IMR-90 (cell line): Measurements from ENCODE around the gene NIPA2. TPM values are rescaled to one million over a fixed set of nuclear protein-coding genes. Genes with fewer than 3 reads are reported as not detected.

Experiments
- ATAC-seq: fragments of 200-7000 bp; cut with Tn5 transposase; 2 replicates; pipeline ENCODE4 v1.9.1; 2020; ENCODE audit warnings: low read depth, mild to moderate bottlenecking, moderate library complexity
- BruUV-seq: library from RNA; stranded (reverse); fragments of 400-500 nt; replicated peaks from 2 replicates; lab custom pipeline; 2021; lab: Mats Ljungman, UMichigan
- CTCF ChIA-PET: fragments of 300-600 bp; formaldehyde crosslinking; extraction: SDS; loops from one replicate; lab custom pipeline; 2021; ENCODE audit warnings: antibody characterized with exemption; lab: Yijun Ruan, JAX
- POLR2A ChIA-PET: fragments of 300-600 bp; sonication (Branson Sonifier 250); formaldehyde crosslinking; loops from one replicate; lab custom pipeline; 2022; ENCODE audit warnings: antibody characterized with exemption; ENCODE audit not compliant: unreplicated experiment; lab: Charles Lee
- DNase-seq: peaks from one replicate; pipeline ENCODE4 v3.0.0; 2013
- H2AFZ ChIP-seq: replicated peaks from 2 replicates; pipeline ENCODE3; 2013; ENCODE audit warnings: low read length, mild to moderate bottlenecking; ENCODE audit not compliant: poor library complexity
- H2AK5ac ChIP-seq: 2 replicates; pipeline ENCODE4 v1.6.1; 2013; ENCODE audit warnings: low read depth, low read length, inconsistent platforms
- H2AK9ac ChIP-seq: replicated peaks from 2 replicates; pipeline ENCODE3; 2013; ENCODE audit warnings: mild to moderate bottlenecking, low read depth, low read length, moderate library complexity; ENCODE audit not compliant: poor library complexity
- H2BK120ac ChIP-seq: 2 replicates; pipeline ENCODE4 v1.6.1; 2013; ENCODE audit warnings: low read depth, low read length, inconsistent platforms
- H2BK15ac ChIP-seq: 3 replicates; pipeline ENCODE4 v1.6.1; 2013; ENCODE audit warnings: low read depth, low read length, inconsistent platforms
- H2BK20ac ChIP-seq: 2 replicates; pipeline ENCODE4 v1.6.1; 2013; ENCODE audit warnings: low read depth, mild to moderate bottlenecking, inconsistent platforms, low read length, moderate library complexity
- H2BK5ac ChIP-seq: 2 replicates; pipeline ENCODE4 v1.6.1; 2013; ENCODE audit warnings: mild to moderate bottlenecking, low read depth, low read length, inconsistent platforms; ENCODE audit not compliant: poor library complexity, severe bottlenecking
- H3K14ac ChIP-seq: replicated peaks from 2 replicates; pipeline ENCODE4 v1.6.1; 2013; ENCODE audit warnings: low read depth, low read length, inconsistent platforms
- H3K18ac ChIP-seq: 2 replicates; pipeline ENCODE4 v1.6.1; 2013; ENCODE audit warnings: low read depth, low read length, control low read depth
- H3K23ac ChIP-seq: 2 replicates; pipeline ENCODE4 v1.6.1; 2013; ENCODE audit warnings: low read depth, low read length, inconsistent platforms
- H3K27ac ChIP-seq: 2 replicates; pipeline ENCODE4 v1.5.1; 2013; ENCODE audit warnings: mild to moderate bottlenecking, control low read depth, low read length; ENCODE audit not compliant: insufficient read depth
- H3K27me3 ChIP-seq: 2 replicates; pipeline ENCODE4 v1.6.1; 2013; ENCODE audit warnings: low read length; ENCODE audit not compliant: control insufficient read depth, insufficient read depth
- H3K36me3 ChIP-seq: 2 replicates; pipeline ENCODE4 v1.6.1; 2013; ENCODE audit warnings: low read length, mixed read lengths; ENCODE audit not compliant: control insufficient read depth, insufficient read depth
- H3K4ac ChIP-seq: 2 replicates; pipeline ENCODE4 v1.6.1; 2013; ENCODE audit warnings: low read depth, low read length, inconsistent platforms
- H3K4me1 ChIP-seq: 2 replicates; pipeline ENCODE4 v1.6.1; 2013; ENCODE audit warnings: low read length, mixed read lengths; ENCODE audit not compliant: control insufficient read depth, insufficient read depth
- H3K4me2 ChIP-seq: 2 replicates; pipeline ENCODE4 v1.6.1; 2013; ENCODE audit warnings: low read depth, mild to moderate bottlenecking, control low read depth, low read length, moderate library complexity
- H3K4me3 ChIP-seq: 2 replicates; pipeline ENCODE4 v1.5.1; 2013; ENCODE audit warnings: low read depth, mild to moderate bottlenecking, control low read depth, low read length, moderate library complexity; ENCODE audit not compliant: insufficient read depth
- H3K56ac ChIP-seq: 2 replicates; pipeline ENCODE4 v1.6.1; 2013; ENCODE audit warnings: low read length, inconsistent platforms; ENCODE audit not compliant: insufficient read depth; ENCODE audit errors: extremely low read depth
- H3K79me1 ChIP-seq, 2 experiments: 2 replicates each; pipeline ENCODE4 v1.6.1; 2013; ENCODE audit warnings: low read length in 2 of 2, inconsistent platforms in 1 of 2, low read depth in 1 of 2
- H3K9ac ChIP-seq: 2 replicates; pipeline ENCODE4 v1.6.1; 2013; ENCODE audit warnings: low read depth, low read length, control low read depth
- H3K9me1 ChIP-seq: 2 replicates; pipeline ENCODE4 v1.6.1; 2013; ENCODE audit warnings: low read length, inconsistent platforms; ENCODE audit not compliant: insufficient read depth
- H3K9me3 ChIP-seq: 2 replicates; pipeline ENCODE4 v1.6.1; 2013; ENCODE audit warnings: low read length; ENCODE audit not compliant: control insufficient read depth, insufficient read depth
- H4K20me1 ChIP-seq: 2 replicates; pipeline ENCODE4 v1.6.1; 2013; ENCODE audit warnings: low read length, inconsistent platforms; ENCODE audit not compliant: insufficient read depth
- H4K5ac ChIP-seq: 2 replicates; pipeline ENCODE4 v1.6.1; 2013; ENCODE audit warnings: mild to moderate bottlenecking, low read depth, low read length, control low read depth
- H4K8ac ChIP-seq, 2 experiments: 2 replicates each; pipeline ENCODE4 v1.6.1; 2013; ENCODE audit warnings: low read depth in 2 of 2, low read length in 2 of 2, control low read depth in 1 of 2, inconsistent platforms in 1 of 2
- H4K91ac ChIP-seq: 2 replicates; pipeline ENCODE4 v1.6.1; 2013; ENCODE audit warnings: low read depth, low read length, inconsistent platforms; ENCODE audit not compliant: insufficient read depth
- BHLHE40 ChIP-seq: fragments of 150-350 bp; IDR thresholded peaks from 2 replicates; pipeline ENCODE4 v1.6.1; 2016; ENCODE audit warnings: mild to moderate bottlenecking, low read depth, low read length
- CHD1 ChIP-seq: IDR thresholded peaks from 2 replicates; pipeline ENCODE4 v1.6.1; 2012; ENCODE audit warnings: low read depth, low read length, improper control_type of control experiment
- ELK1 ChIP-seq: fragments of 150-350 bp; IDR thresholded peaks from 2 replicates; pipeline ENCODE4 v1.6.1; 2016; ENCODE audit warnings: low read depth, mild to moderate bottlenecking, low read length, moderate library complexity, borderline replicate concordance
- FOS ChIP-seq: fragments of 150-350 bp; IDR thresholded peaks from 2 replicates; pipeline ENCODE4 v1.6.1; 2016; ENCODE audit warnings: low read depth, low read length
- MAFK ChIP-seq: IDR thresholded peaks from 2 replicates; pipeline ENCODE4 v1.6.1; 2012; ENCODE audit warnings: low read depth, low read length, improper control_type of control experiment
- MAZ ChIP-seq: IDR thresholded peaks from 2 replicates; pipeline ENCODE4 v1.6.1; 2012; ENCODE audit warnings: low read depth, mild to moderate bottlenecking, low read length, improper control_type of control experiment, moderate library complexity, borderline replicate concordance
- POLR2A ChIP-seq: IDR thresholded peaks from 2 replicates; pipeline ENCODE4 v1.6.1; 2012; ENCODE audit warnings: mild to moderate bottlenecking, low read depth, low read length
- RCOR1 ChIP-seq: IDR thresholded peaks from 2 replicates; pipeline ENCODE4 v1.6.1; 2012; ENCODE audit warnings: mild to moderate bottlenecking, low read length, improper control_type of control experiment; ENCODE audit not compliant: insufficient replicate concordance
- RFX5 ChIP-seq: IDR thresholded peaks from 2 replicates; pipeline ENCODE4 v1.8.0; 2012; ENCODE audit warnings: low read depth, mild to moderate bottlenecking, low read length, moderate library complexity
- WGBS, 2 experiments: methylation state at CpG; one replicate each; pipeline versions ENCODE4 v1.1.5 to v1.1.7; 2013; ENCODE audit warnings: missing lambda C conversion rate in 2 of 2; ENCODE audit not compliant: insufficient read length in 1 of 2; ENCODE audit errors: extremely low coverage in 2 of 2; 5-methylcytosine and 5-hydroxymethylcytosine counted together
- dilution Hi-C: fragments of 300-500 bp; cut with HindIII; formaldehyde crosslinking; loops from one replicate; pipeline ENCODE4 v1.14.3; 2018; ENCODE audit warnings: low sequenced_read_pairs; ENCODE audit not compliant: unreplicated experiment
- in situ Hi-C: fragments of 300-500 bp; cut with MboI; formaldehyde crosslinking; loops from 3 replicates; pipeline ENCODE4 v1.14.3; 2019; ENCODE audit warnings: low sequenced_read_pairs, inconsistent platforms, mixed read lengths
- intact Hi-C: fragments of 100-400 bp; cut with micrococcal nuclease; formaldehyde crosslinking; loops from 2 replicates; pipeline ENCODE4 v1.10.0; 2022
- polyA plus RNA-seq, 3 experiments: library from polyadenylated mRNA; depleted of rRNA; stranded (reverse); fragments of >200 nt; gene quantifications; 2 replicates each; pipeline ENCODE4 v1.2.3, GENCODE V29; 2012; ENCODE audit warnings: low replicate concordance in 1 of 3
- total RNA-seq: library from RNA; depleted of rRNA; stranded (reverse); fragments of >200 nt; gene quantifications from 2 replicates; pipeline ENCODE4 v1.2.3, GENCODE V29; 2012

The NIPA2 gene
- total and polyA plus RNA-seq, 2 of the 4 experiments (the other 2 are of a cell fraction), result 33.0 to 38.0 TPM

- Histone ChIP-seq H2AK9ac (peak overlapping the region; percentile 3), H4K5ac (no peak overlapping the region), H3K79me1 (peaks cover 10 to 40% of the 10 kb centered on the region in 2 experiments), H3K4ac (no peak overlapping the region), H2AFZ (no peak overlapping the region), H2BK120ac (no peak overlapping the region), H3K14ac (no peak overlapping the region), H3K9me3 (no peaks in the 10 kb centered on the region), H3K36me3 (peaks cover 55% of the 10 kb centered on the region), H3K4me3 (no peak overlapping the region), H3K4me1 (peaks cover 10% of the 10 kb centered on the region), H3K9ac (no peak overlapping the region), H4K91ac (no peak overlapping the region), H3K23ac (no peak overlapping the region), H3K18ac (no peak overlapping the region), H2BK15ac (no peak overlapping the region), H4K20me1 (peaks cover 10% of the 10 kb centered on the region; the same call in 1 of the 2 replicates), H4K8ac (no peak overlapping the region), H2BK5ac (no peak overlapping the region), H3K4me2 (no peak overlapping the region), H2BK20ac (no peak overlapping the region), H2AK5ac (no peak overlapping the region), H3K9me1 (peaks cover 23% of the 10 kb centered on the region), H3K56ac (no peak overlapping the region), H3K27ac (no peak overlapping the region), H3K27me3 (no peaks in the 10 kb centered on the region)
- CTCF ChIA-PET, result no interaction called here
- WGBS, 2 experiments, result 100% methylated on average over 2 of the region's 6 CpGs; no CpG with 5 or more reads in 1 of the 2 experiments
- POLR2A ChIA-PET, result interaction anchor here (0.5 kb wide), 1 partner anchor 9 kb away, joined by 3 read pairs; no protein-coding TSS in a partner anchor
- intact Hi-C loops, result no loop called here
- dilution Hi-C loops, result no loop called here
- DNase-seq (no peak), ATAC-seq (no peak)
- in situ Hi-C loops, result no loop called here
- BruUV-seq, result no TSS peak
- TF ChIP-seq MAFK (no peak), RFX5 (no peak), FOS (no peak), RCOR1 (no peak), ELK1 (no peak), MAZ (no peak), POLR2A (no peak), BHLHE40 (no peak), CHD1 (no peak)
Observed at GRCh38 chr15:22871481-22872086, 33.1 kb downstream of the NIPA2 start.
